Mucosa of descending colon (tissue), 3 donors: ENCODE measurements around the gene GPC3. TPM values are rescaled to one million over a fixed set of nuclear protein-coding genes. Genes with fewer than 3 reads are reported as not detected.

Experiments
- ATAC-seq: fragments of 200-7000 bp; cut with Tn5 transposase; one replicate; pipeline ENCODE4 v1.9.1; 2020; ENCODE audit warnings: mild to moderate bottlenecking, moderate library complexity
- DNase-seq, 3 donors: peaks; one replicate each; pipeline ENCODE4 v3.0.0-alpha.2; 2020
- H3K36me3 ChIP-seq: fragments of 200-600 bp; one replicate; pipeline ENCODE4 v1.8.0; 2021; ENCODE audit warnings: low read depth, mild to moderate bottlenecking
- H3K4me1 ChIP-seq: fragments of 200-600 bp; one replicate; pipeline ENCODE4 v1.8.0; 2021; ENCODE audit warnings: low read depth, mild to moderate bottlenecking
- H3K4me3 ChIP-seq: fragments of 200-600 bp; one replicate; pipeline ENCODE4 v1.8.0; 2021; ENCODE audit warnings: mild to moderate bottlenecking
- H3K9me3 ChIP-seq: fragments of 200-600 bp; one replicate; pipeline ENCODE4 v1.8.0; 2021; ENCODE audit warnings: mild to moderate bottlenecking
- intact Hi-C, 2 donors: fragments of 100-400 bp; cut with DNase I in 1 of 2; cut with micrococcal nuclease in 1 of 2; formaldehyde crosslinking; loops; one replicate each; pipeline versions ENCODE4 v1.11.0 to v1.11.1; 2022; cut with DNase I, micrococcal nuclease
- total RNA-seq, 3 donors: library from RNA; stranded (reverse); fragmentation: NEBNext Ultra II Directional in 2 of 3; extraction: Animal tissue kit (Norgen Biotek cat#: 25700) in 2 of 3; gene quantifications; one replicate each; pipeline versions ENCODE4 v1.2.1 to v1.2.4, GENCODE V29; 2021 to 2023
- TF ChIP-seq, protein P1 (sequence below): fragments of 200-600 bp; IDR thresholded peaks from one replicate; pipeline ENCODE4 v1.8.0; 2022; ENCODE audit warnings: antibody characterized with exemption, mild to moderate bottlenecking
- donor health status: DM: no; HTN: no; CAD: no; lungs with moderate emphysema.
- donor health status: DM: no; HTN: no; CAD: no.
- donor health status: DM: no; HTN: yes; CAD: no.

Gene GPC3
- total RNA-seq, 3 donors from 2014 or later: 0.55 to 2.8 (median 2.1) TPM

GRCh38 chrX:133570549-133570948 lies 414.8 kb downstream of the GPC3 start:
- TF ChIP-seq, protein P1, sequence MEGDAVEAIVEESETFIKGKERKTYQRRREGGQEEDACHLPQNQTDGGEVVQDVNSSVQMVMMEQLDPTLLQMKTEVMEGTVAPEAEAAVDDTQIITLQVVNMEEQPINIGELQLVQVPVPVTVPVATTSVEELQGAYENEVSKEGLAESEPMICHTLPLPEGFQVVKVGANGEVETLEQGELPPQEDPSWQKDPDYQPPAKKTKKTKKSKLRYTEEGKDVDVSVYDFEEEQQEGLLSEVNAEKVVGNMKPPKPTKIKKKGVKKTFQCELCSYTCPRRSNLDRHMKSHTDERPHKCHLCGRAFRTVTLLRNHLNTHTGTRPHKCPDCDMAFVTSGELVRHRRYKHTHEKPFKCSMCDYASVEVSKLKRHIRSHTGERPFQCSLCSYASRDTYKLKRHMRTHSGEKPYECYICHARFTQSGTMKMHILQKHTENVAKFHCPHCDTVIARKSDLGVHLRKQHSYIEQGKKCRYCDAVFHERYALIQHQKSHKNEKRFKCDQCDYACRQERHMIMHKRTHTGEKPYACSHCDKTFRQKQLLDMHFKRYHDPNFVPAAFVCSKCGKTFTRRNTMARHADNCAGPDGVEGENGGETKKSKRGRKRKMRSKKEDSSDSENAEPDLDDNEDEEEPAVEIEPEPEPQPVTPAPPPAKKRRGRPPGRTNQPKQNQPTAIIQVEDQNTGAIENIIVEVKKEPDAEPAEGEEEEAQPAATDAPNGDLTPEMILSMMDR: no peak
- Histone ChIP-seq H3K9me3 (no peaks in the 10 kb centered on the region), H3K4me1 (no peaks in the 10 kb centered on the region), H3K4me3 (no peak overlapping the region), H3K36me3 (no peaks in the 10 kb centered on the region)
- DNase-seq: no peak
- ATAC-seq: no peak
- intact Hi-C loops: no loop called here

- intact Hi-C loops: no loop called here
- no peak for ATAC-seq
Measured at GRCh38 chrX:133569217-133569616, 416.2 kb downstream of the GPC3 start.

GRCh38 chrX:133568109-133568508 lies 417.3 kb downstream of the GPC3 start:
- intact Hi-C loops: no loop called here
- Histone ChIP-seq H3K9me3 (no peaks in the 10 kb centered on the region), H3K36me3 (no peaks in the 10 kb centered on the region), H3K4me3 (no peak overlapping the region), H3K4me1 (no peaks in the 10 kb centered on the region)
- no peak for ATAC-seq
- TF ChIP-seq, protein P1: no peak
- DNase-seq: no peak

More at GRCh38 chrX:133569217-133569616, 416.2 kb downstream of the GPC3 start:
- Histone ChIP-seq H3K36me3 (no peaks in the 10 kb centered on the region), H3K4me1 (no peaks in the 10 kb centered on the region), H3K4me3 (no peak overlapping the region), H3K9me3 (no peaks in the 10 kb centered on the region)
- TF ChIP-seq, protein P1: no peak
- no peak for DNase-seq

GRCh38 chrX:133566876-133567275 lies 418.5 kb downstream of the GPC3 start:
- intact Hi-C loops: no loop called here
- no peak for ATAC-seq
- TF ChIP-seq, protein P1: no peak
- Histone ChIP-seq H3K36me3 (no peaks in the 10 kb centered on the region), H3K9me3 (no peaks in the 10 kb centered on the region), H3K4me3 (no peak overlapping the region), H3K4me1 (no peaks in the 10 kb centered on the region)
- no peak for DNase-seq

GRCh38 chrX:133563705-133564104 lies 421.7 kb downstream of the GPC3 start:
- no peak for DNase-seq
- no peak for ATAC-seq
- TF ChIP-seq, protein P1: no peak
- H3K36me3 ChIP-seq: no peaks in the 10 kb centered on the region
- intact Hi-C loops: no loop called here
- H3K4me3 ChIP-seq: no peak overlapping the region
- H3K9me3 ChIP-seq: no peaks in the 10 kb centered on the region
- H3K4me1 ChIP-seq: no peaks in the 10 kb centered on the region

GRCh38 chrX:133561251-133561650 lies 424.1 kb downstream of the GPC3 start:
- intact Hi-C loops: no loop called here
- ATAC-seq (no peak), DNase-seq (no peak)
- Histone ChIP-seq H3K9me3 (no peaks in the 10 kb centered on the region), H3K36me3 (no peaks in the 10 kb centered on the region), H3K4me3 (no peak overlapping the region), H3K4me1 (no peaks in the 10 kb centered on the region)
- TF ChIP-seq, protein P1: no peak
